AG09309 (cell line): Measurements from ENCODE around the gene CSTA.

ENCODE experiments used
- DNase-seq: peaks from one replicate; pipeline ENCODE4 v3.0.0-alpha.2; 2010; ENCODE audit warnings: low read depth
- H3K4me3 ChIP-seq: 2 replicates; pipeline ENCODE4 v1.5.1; 2011; ENCODE audit warnings: mild to moderate bottlenecking, low read depth, low read length, moderate library complexity; ENCODE audit not compliant: control insufficient read depth
- TF ChIP-seq, protein P1 (sequence below): IDR thresholded peaks from 2 replicates; pipeline ENCODE4 v1.5.1; 2011; ENCODE audit warnings: mild to moderate bottlenecking, low read depth, low read length, inconsistent platforms; ENCODE audit not compliant: insufficient read depth, control insufficient read depth; ENCODE audit errors: missing control alignments

The CSTA gene

DNA sequence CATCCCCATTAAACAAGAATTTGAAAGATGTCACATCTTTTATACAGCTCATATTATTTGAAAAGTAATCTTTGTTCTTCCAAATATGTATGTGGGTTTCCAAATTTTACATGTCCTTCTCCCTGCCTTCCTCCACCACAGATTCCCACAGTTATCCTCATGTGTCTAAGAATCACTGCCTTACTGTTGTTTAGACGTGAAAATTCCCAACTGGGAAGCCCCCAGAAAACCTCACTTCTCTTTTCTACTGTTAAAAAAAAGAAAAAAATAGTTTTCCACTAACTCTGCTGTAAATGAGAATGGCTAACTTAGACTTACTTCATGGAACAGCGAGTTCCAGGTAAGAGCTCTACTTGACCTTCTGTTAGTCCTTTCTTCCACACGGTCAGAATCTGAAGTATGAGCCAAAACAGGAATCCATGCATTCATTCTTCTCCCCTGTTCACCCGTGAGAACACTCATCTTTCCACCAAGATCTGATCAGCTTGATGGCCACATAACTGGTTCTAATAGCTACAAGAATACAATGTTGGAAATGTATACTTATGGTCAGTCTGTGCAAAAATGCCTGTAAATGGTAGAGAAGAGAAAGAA lies 17.9 kb upstream of the CSTA start:
- DNase-seq, result no peak
- TF ChIP-seq, protein P1, sequence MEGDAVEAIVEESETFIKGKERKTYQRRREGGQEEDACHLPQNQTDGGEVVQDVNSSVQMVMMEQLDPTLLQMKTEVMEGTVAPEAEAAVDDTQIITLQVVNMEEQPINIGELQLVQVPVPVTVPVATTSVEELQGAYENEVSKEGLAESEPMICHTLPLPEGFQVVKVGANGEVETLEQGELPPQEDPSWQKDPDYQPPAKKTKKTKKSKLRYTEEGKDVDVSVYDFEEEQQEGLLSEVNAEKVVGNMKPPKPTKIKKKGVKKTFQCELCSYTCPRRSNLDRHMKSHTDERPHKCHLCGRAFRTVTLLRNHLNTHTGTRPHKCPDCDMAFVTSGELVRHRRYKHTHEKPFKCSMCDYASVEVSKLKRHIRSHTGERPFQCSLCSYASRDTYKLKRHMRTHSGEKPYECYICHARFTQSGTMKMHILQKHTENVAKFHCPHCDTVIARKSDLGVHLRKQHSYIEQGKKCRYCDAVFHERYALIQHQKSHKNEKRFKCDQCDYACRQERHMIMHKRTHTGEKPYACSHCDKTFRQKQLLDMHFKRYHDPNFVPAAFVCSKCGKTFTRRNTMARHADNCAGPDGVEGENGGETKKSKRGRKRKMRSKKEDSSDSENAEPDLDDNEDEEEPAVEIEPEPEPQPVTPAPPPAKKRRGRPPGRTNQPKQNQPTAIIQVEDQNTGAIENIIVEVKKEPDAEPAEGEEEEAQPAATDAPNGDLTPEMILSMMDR, result no peak
- no peak overlapping the region for H3K4me3 ChIP-seq

DNA sequence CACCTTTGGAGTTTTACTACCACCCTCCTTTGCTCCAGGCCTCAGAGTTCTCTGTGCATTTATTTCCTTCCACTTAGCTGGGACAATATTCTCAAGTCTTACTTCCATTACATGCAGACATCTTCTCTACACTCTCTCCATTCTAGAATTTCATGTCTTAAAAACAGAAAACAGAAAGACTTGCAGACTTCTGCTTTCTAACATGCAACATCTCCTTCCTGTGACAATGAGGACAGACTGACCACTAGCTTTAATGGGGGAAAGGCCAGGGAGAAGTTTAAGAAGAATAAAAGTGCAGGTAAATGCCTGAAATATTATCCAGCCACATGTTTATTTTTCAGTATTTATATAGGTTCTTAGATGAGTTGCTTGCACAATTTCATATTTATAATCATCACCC lies 17.1 kb upstream of the CSTA start:
- TF ChIP-seq, protein P1, result no peak
- no peak overlapping the region for H3K4me3 ChIP-seq
- no peak for DNase-seq

DNA sequence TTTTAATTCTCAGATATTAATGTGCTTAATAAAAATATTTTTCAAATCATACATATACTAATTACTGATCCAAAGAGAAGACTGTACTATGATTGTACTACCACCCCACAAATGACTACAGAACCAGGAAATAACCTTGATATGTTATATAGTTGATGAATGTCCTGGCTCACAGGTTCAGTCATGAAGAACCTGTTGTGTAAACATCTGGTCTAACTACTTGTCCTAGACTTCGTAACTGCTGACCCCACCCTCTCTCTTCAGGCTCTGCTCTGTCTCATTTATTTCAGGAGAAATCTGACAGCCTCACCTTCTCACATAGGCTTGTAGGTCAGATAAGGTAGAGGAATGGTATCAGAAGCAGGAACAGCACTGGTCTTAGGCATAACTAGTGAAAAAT lies 14.7 kb upstream of the CSTA start:
- H3K4me3 ChIP-seq, result no peak overlapping the region
- no peak for DNase-seq
- TF ChIP-seq, protein P1, result no peak

DNA sequence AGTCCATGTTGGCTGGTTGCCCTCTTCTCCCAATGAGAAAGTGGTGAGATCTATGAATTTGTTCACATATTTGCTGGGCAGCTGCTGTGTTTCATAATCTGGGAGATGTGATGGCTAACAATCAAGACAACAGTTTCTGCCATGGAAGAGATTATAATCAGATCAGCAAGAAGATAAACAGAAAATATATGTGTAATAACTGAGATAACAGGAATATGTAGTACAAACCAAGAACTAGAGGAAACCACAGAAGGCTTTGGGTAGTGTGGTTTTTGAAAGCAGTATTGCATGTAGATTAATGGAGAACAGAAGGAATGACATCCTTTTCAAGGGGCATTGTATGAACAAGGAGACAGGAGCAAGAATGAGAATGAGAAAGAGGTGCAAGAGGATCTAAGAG lies 12.2 kb upstream of the CSTA start:
- no peak for DNase-seq
- TF ChIP-seq, protein P1, result no peak
- no peak overlapping the region for H3K4me3 ChIP-seq

DNA sequence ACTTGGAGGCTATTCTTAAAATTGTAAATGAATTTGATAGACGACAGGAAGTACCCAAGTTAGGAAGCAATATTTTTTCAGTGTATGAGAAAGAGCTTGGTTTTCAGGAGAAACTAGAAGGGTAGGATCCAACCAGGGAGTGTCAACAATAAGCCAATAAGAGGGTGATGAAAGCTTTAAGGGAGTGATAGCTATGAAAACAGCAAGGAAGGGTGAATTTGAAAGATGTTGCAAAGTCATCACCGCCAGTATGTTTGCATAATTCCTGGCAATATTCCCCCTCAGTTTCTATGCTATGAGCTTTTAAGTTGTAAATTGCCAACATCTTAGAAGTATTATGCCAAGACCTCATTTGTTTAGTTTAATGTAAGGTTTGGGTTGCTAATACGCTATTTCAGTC lies 11.8 kb upstream of the CSTA start:
- no peak for DNase-seq
- TF ChIP-seq, protein P1, result no peak

DNA sequence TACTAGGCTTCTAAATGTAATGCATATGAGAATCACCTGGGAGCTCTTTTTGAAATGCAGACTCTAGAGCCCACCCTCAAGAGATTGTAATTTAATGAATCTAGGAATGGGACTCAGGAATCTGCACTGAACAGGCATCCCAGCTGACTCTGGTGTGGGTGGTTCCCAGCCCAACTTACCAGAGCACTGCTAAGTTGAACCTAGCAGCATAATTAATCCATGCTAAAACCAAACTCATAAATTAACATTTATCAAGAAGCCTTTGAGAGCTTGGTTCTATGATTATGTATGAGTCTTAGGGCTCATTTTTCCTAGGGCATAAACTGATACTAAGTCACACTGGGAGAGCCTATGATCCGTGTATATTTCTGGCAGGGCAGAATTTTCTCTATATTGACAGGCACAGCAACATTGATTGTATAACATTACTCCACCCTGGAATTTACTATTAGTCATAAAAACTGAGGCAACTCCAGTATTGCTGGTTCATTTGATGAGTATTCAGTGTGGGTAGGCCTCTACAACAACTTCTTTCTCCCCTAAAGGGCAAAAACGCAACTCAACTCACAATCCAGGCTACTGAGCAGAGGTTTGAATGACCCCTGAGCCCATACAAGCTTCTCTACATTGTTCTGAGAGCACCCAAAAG lies 10.7 kb upstream of the CSTA start:
- TF ChIP-seq, protein P1, result no peak
- DNase-seq, result no peak

More for the DNA sequence above, 11.8 kb upstream of the CSTA start:
- no peak overlapping the region for H3K4me3 ChIP-seq

More for the DNA sequence above, 10.7 kb upstream of the CSTA start:
- H3K4me3 ChIP-seq, result no peak overlapping the region
